SW 1271 (cell line): ENCODE measurements around the gene CORIN.
"Not testable (repeated sequence)": the region's sequence is repeated elsewhere in the genome, so short reads cannot be mapped to it uniquely, and the experiment has no call there.

Experiments used
- DNase-seq, 2 experiments: peaks; one replicate each; lab custom pipeline; 2025; lab: John Stamatoyannopoulos, UW

Gene CORIN

GRCh38 chr4:47771020-47771419, 66.8 kb downstream of the CORIN start:
- DNase-seq: no peak

GRCh38 chr4:47767956-47768355, 69.9 kb downstream of the CORIN start:
- not testable (repeated sequence) for DNase-seq

GRCh38 chr4:47763279-47763678, 74.6 kb downstream of the CORIN start:
- no peak for DNase-seq

- no peak for DNase-seq
These were observed 75.2 kb downstream of the CORIN start for GRCh38 chr4:47762376-47763266.

GRCh38 chr4:47753316-47753715, 84.6 kb downstream of the CORIN start:
- not testable (repeated sequence) for DNase-seq

- DNase-seq: no peak
These were observed 85.7 kb downstream of the CORIN start for GRCh38 chr4:47752214-47752613.

GRCh38 chr4:47750788-47751187, 87.1 kb downstream of the CORIN start:
- no peak for DNase-seq

GRCh38 chr4:47749858-47750257, 88.0 kb downstream of the CORIN start:
- DNase-seq: no peak

- no peak for DNase-seq
These were observed 88.8 kb downstream of the CORIN start for GRCh38 chr4:47749060-47749459.

GRCh38 chr4:47747846-47748494, 89.9 kb downstream of the CORIN start:
- DNase-seq: no peak

- DNase-seq: no peak
These were observed 90.7 kb downstream of the CORIN start for GRCh38 chr4:47747211-47747610.

GRCh38 chr4:47746122-47746521, 91.7 kb downstream of the CORIN start:
- DNase-seq: no peak

GRCh38 chr4:47744843-47745382, 93.0 kb downstream of the CORIN start:
- no peak for DNase-seq

GRCh38 chr4:47744253-47744652, 93.6 kb downstream of the CORIN start:
- DNase-seq: no peak

GRCh38 chr4:47741200-47741599, 96.7 kb downstream of the CORIN start:
- no peak for DNase-seq

- no peak for DNase-seq
These were observed 100.5 kb downstream of the CORIN start for GRCh38 chr4:47737326-47737725.

- no peak for DNase-seq
These were observed 101.3 kb downstream of the CORIN start for GRCh38 chr4:47736555-47736954.

GRCh38 chr4:47736146-47736545, 101.7 kb downstream of the CORIN start:
- no peak for DNase-seq

GRCh38 chr4:47733302-47734175, 104.3 kb downstream of the CORIN start:
- DNase-seq: no peak

- DNase-seq: no peak
These were observed 106.7 kb downstream of the CORIN start for GRCh38 chr4:47731182-47731581.

GRCh38 chr4:47729131-47729680, 108.7 kb downstream of the CORIN start:
- DNase-seq: no peak
